IPS-20b (cell line): ENCODE measurements around the gene ART5.
"Not testable (repeated sequence)": the region's sequence is repeated elsewhere in the genome, so short reads cannot be mapped to it uniquely, and the experiment has no call there.

Experiments used
- H3K27ac ChIP-seq: one replicate; pipeline ENCODE4 v1.5.1; 2013; ENCODE audit warnings: low read length
- H3K27me3 ChIP-seq: 2 replicates; pipeline ENCODE4 v1.6.1; 2013; ENCODE audit warnings: mild to moderate bottlenecking, low read length, inconsistent platforms; ENCODE audit not compliant: insufficient read depth
- H3K36me3 ChIP-seq: 2 replicates; pipeline ENCODE4 v1.6.1; 2013; ENCODE audit warnings: low read depth, mild to moderate bottlenecking, inconsistent platforms, low read length, moderate library complexity; ENCODE audit not compliant: insufficient read depth
- H3K4me1 ChIP-seq: 2 replicates; pipeline ENCODE4 v1.6.1; 2013; ENCODE audit warnings: mild to moderate bottlenecking, control low read depth, inconsistent platforms, low read length, moderate library complexity; ENCODE audit not compliant: insufficient read depth
- H3K4me3 ChIP-seq: 2 replicates; pipeline ENCODE4 v1.5.1; 2013; ENCODE audit warnings: mild to moderate bottlenecking, low read length, inconsistent platforms
- H3K9ac ChIP-seq: 2 replicates; pipeline ENCODE4 v1.6.1; 2013; ENCODE audit warnings: low read depth, mild to moderate bottlenecking, inconsistent platforms, low read length, moderate library complexity
- H3K9me3 ChIP-seq: 2 replicates; pipeline ENCODE4 v1.6.1; 2013; ENCODE audit warnings: mild to moderate bottlenecking, low read depth, low read length, inconsistent platforms; ENCODE audit not compliant: insufficient read depth

Gene ART5

GRCh38 chr11:3590193-3590592 is 51.6 kb downstream of the ART5 start:
- not testable (repeated sequence) for H3K4me3 ChIP-seq, H3K9me3 ChIP-seq, H3K9ac ChIP-seq, H3K27me3 ChIP-seq, H3K4me1 ChIP-seq, H3K36me3 ChIP-seq, H3K27ac ChIP-seq

- H3K36me3 ChIP-seq, H3K4me1 ChIP-seq, H3K9me3 ChIP-seq, H3K9ac ChIP-seq, H3K27me3 ChIP-seq, H3K27ac ChIP-seq, H3K4me3 ChIP-seq: not testable (repeated sequence)
Observed at GRCh38 chr11:3588776-3589175, 53.0 kb downstream of the ART5 start.
